Measurements from ENCODE around the gene BBX.

DNA sequence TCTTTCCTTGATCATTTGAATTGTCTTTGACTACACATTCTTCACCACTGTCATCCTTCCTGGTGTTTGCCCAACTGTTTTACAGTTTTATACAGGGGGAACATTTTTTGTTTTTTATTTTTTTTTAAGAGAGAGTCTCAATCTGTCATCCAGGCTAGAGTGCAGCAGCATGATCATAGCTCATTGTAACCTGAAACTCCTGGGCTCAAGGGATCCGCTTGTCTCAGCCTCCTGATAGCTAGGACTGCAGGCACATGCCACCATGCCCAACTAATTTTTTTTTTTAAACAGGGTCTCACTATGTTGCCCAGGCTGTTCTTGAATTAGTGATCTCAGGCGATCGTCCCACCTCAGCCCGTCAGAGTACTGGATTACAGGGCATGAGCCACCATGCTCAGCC lies 222.6 kb downstream of the BBX start:
- TF ChIP-seq HNRNPH1 (optimal IDR thresholded peaks at IDR 0.05; ENCODE audit: low read depth, low read length) (no peak), TCF7L2 (IDR thresholded peaks at IDR 0.05; ENCODE audit: low read depth, low read length) (no peak)
